Adrenal gland (tissue), 12 donors: ENCODE results near the gene ZNF124. TPM values are rescaled to one million over a fixed set of nuclear protein-coding genes. Genes with fewer than 3 reads are reported as not detected.
"Not testable (repeated sequence)": the region's sequence is repeated elsewhere in the genome, so short reads cannot be mapped to it uniquely, and the experiment has no call there.

Experiments used
- DNase-seq, 7 donors: peaks; one replicate each; pipeline ENCODE4 v3.0.0-alpha.2; 2019 to 2020
- H3K27ac ChIP-seq, 5 donors: fragments of 200-600 bp; sonication (generic) in 4 of 5; 1 replicate in 3 of 5; 2 replicates in 2 of 5; pipeline versions ENCODE4 v1.5.1 to v1.8.0; 2016 to 2020; ENCODE audit warnings: mild to moderate bottlenecking in 1 of 5
- H3K27me3 ChIP-seq: fragments of 200-600 bp; 2 replicates; pipeline ENCODE4 v1.8.0; 2021
- H3K36me3 ChIP-seq, 2 donors: fragments of 200-600 bp; replicated peaks in 1 of 2; 1 replicate in 1 of 2; 2 replicates in 1 of 2; pipeline versions ENCODE4 v1.5.1 to v1.8.0; 2018 to 2022
- H3K4me1 ChIP-seq, 2 donors: fragments of 200-600 bp; replicated peaks in 1 of 2; 1 replicate in 1 of 2; 2 replicates in 1 of 2; pipeline versions ENCODE4 v1.5.1 to v1.8.0; 2018 to 2021
- H3K4me3 ChIP-seq, 4 donors: fragments of 200-600 bp; sonication (generic) in 3 of 4; one replicate each; pipeline ENCODE4 v1.5.1; 2016 to 2018
- H3K9me3 ChIP-seq, 3 donors: fragments of 200-600 bp; sonication (generic) in 1 of 3; replicated peaks in 1 of 3; 1 replicate in 2 of 3; 2 replicates in 1 of 3; pipeline versions ENCODE4 v1.5.1 to v1.8.0; 2016 to 2021
- CTCF ChIP-seq, 6 experiments: fragments of 450-650 bp in 4 of 6; fragments of 200-600 bp in 2 of 6; sonication (generic) in 1 of 6; IDR thresholded peaks; 1 replicate in 5 of 6; 2 replicates in 1 of 6; pipeline versions ENCODE4 v1.5.1 to v1.8.0; 2016 to 2021; ENCODE audit warnings: antibody characterized with exemption in 6 of 6, mild to moderate bottlenecking in 2 of 6, moderate library complexity in 1 of 6
- POLR2A ChIP-seq, 2 donors: fragments of 450-650 bp; IDR thresholded peaks; one replicate each; pipeline ENCODE4 v1.6.1; 2017; ENCODE audit warnings: antibody characterized with exemption in 2 of 2, mild to moderate bottlenecking in 2 of 2, moderate library complexity in 1 of 2
- WGBS, 4 donors: extraction: QIAGEN DNeasy Blood & Tissue Kit in 2 of 4; methylation state at CpG; one replicate each; pipeline versions ENCODE4 v1.1.5 to v1.1.7; 2013 to 2017; 5-methylcytosine and 5-hydroxymethylcytosine counted together
- intact Hi-C, 2 donors: fragments of 100-400 bp; cut with DNase I; formaldehyde crosslinking; loops; one replicate each; pipeline versions ENCODE4 v1.14.1 to v1.15.0; 2022 to 2023
- polyA plus RNA-seq, 3 donors: library from polyadenylated mRNA; stranded (reverse); fragments of 200-250 nt in 2 of 3; fragments of 350-450 nt in 1 of 3; fragmentation: Illumina TruSeq in 1 of 3; extraction: RNeasy Lipid Tissue Mini Kit (QIAGEN cat#74804) in 1 of 3; gene quantifications; one replicate each; pipeline ENCODE4 v1.2.3, GENCODE V29; 2013 to 2014
- total RNA-seq, 9 donors: library from RNA; depleted of rRNA in 4 of 9; stranded (reverse); fragments of >200 nt in 4 of 9; fragments of 120-200 nt in 1 of 9; fragmentation: NEBNext Ultra II Directional in 1 of 9; extraction: Animal tissue kit (Norgen Biotek cat#: 25700) in 1 of 9; gene quantifications; one replicate each; pipeline versions ENCODE4 v1.1.0 to v1.2.4, GENCODE V29; 2013 to 2023
- donor health status: healthy with polysubstance abuse.
- donor health status: Bipolar disorder and iron deficiency.
- donor health status: DM: yes; HTN: yes; CAD: no.
- donor health status: DM: no; HTN: no; CAD: no.
- donor health status: DM: no; HTN: no; CAD: no.
- donor health status: DM: yes; HTN: yes; CAD: no.

ZNF124 gene
- total and polyA plus RNA-seq, 12 donors, result 0.97 to 24.8 (median 12.5) TPM

DNA sequence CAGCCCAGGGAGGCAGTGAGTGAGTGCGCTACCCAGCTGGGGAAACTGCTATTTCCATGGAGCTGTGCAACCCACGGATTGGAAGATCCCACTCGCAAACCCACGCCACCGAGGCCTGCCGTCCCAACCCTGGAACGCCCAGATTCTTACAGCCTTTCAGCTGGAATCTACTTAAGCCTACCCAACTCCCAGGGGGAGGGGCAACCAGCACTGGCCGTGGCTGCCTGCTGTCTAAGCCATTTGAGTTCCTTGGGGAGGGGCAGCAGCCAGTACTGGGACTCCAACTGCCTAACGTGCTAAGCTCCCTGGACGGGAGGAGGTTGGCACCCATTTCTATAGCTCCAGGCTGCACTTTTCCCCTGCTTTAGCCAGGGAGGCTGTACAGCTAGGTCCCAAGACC lies 40.6 kb downstream of the ZNF124 start:
- no peak for TF ChIP-seq CTCF (IDR thresholded peaks at IDR 0.05)
- TF ChIP-seq POLR2A (IDR thresholded peaks at IDR 0.05), result no peak
- H3K9me3 ChIP-seq, result peaks cover 0 to 13% (median 0%) of the 10 kb centered on the region in 3 donors

DNA sequence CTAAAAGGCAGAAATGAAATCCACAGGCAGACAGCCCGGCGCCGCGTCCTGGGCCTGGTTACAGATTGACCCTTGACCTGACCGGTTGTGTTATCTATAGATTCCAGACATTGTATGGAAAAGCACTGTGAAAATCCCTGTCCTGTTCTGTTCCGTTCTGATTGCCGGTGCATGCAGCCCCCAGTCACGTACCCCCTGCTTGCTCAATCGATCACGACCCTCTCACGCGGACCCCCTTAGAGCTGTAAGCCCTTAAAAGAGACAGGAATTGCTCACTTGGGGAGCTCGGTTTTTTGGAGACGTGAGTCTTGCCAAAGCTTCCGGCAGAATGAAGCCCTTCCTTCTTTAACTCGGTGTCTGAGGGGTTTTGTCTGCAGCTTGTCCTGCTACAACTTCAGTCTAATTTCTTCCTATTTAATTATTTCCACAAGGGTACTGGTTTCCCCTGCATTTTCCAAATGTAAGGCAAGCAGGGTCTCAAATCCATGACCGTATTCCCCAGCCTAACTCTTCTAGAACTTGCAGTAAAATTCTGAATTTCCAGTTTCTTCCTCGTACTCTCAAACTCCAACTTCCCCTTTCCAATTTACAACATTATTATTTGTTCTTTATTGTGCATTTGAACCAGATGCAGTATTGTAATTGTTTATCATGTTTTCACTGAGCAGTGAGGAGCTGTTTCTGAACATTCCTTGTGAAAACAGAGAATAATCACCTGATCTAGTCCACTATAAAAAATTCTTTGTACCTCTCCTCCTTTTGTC lies 44.1 kb downstream of the ZNF124 start:
- 54 to 90% (median 58%) methylated on average over 9 to 12 of the region's 18 CpGs for WGBS, 4 donors
- DNase-seq, intact Hi-C loops, H3K4me1 ChIP-seq, H3K36me3 ChIP-seq, H3K9me3 ChIP-seq, H3K27me3 ChIP-seq: not testable (repeated sequence)
- H3K27ac ChIP-seq, result peak overlapping the region in 1 of 5 donors; percentile 49
- H3K4me3 ChIP-seq, result peak overlapping the region in 1 of 4 donors; percentile 42

More for the DNA sequence above, 40.6 kb downstream of the ZNF124 start:
- no peaks in the 10 kb centered on the region for H3K27me3 ChIP-seq
- 89 to 97% (median 97%) methylated on average over 7 to 10 of the region's 10 CpGs for WGBS, 4 donors
- no peak for DNase-seq
- intact Hi-C loops, result no loop called here
- H3K27ac ChIP-seq, result no peak overlapping the region
- no peak overlapping the region for H3K4me3 ChIP-seq
- no peaks in the 10 kb centered on the region for H3K36me3 ChIP-seq
- no peaks in the 10 kb centered on the region for H3K4me1 ChIP-seq

- intact Hi-C loops, H3K36me3 ChIP-seq, H3K4me1 ChIP-seq, H3K27me3 ChIP-seq, DNase-seq, H3K27ac ChIP-seq, H3K9me3 ChIP-seq, H3K4me3 ChIP-seq: not testable (repeated sequence)
- no CpG with 5 or more reads among the region's 46 CpGs for WGBS, 4 donors
Measured at GRCh38 chr1:247126601-247127000, 45.2 kb downstream of the ZNF124 start.

DNA sequence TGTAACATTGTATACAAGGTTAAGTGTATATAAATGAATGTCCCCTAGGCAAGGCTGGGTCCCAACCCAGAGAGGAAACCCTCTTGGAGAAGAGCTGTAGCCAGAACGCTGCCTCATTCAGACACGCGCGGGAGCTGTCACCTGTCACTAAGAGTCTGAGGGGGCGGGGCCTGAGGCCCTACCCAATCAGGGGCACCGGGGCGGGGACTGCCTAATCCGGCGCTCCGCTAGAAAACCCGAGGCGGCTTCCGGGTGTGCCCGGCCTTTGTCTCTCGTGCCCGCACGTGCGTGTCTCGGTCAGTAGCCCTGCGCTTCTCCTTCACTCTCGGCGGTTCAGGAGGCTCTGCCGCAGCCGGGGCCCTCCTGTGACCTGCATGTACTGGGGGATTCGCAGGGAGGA lies 45.7 kb downstream of the ZNF124 start:
- H3K4me3 ChIP-seq, H3K36me3 ChIP-seq, intact Hi-C loops, H3K27ac ChIP-seq, DNase-seq, H3K27me3 ChIP-seq, H3K9me3 ChIP-seq, H3K4me1 ChIP-seq: not testable (repeated sequence)
- WGBS, 4 donors, result no CpG with 5 or more reads among the region's 25 CpGs

- intact Hi-C loops, result no loop called here
- Histone ChIP-seq H3K4me3 (no peak overlapping the region), H3K4me1 (no peaks in the 10 kb centered on the region), H3K27ac (no peak overlapping the region), H3K9me3 (no peaks in the 10 kb centered on the region), H3K27me3 (no peaks in the 10 kb centered on the region), H3K36me3 (no peaks in the 10 kb centered on the region)
- no peak for DNase-seq
- WGBS, 4 donors, result 66 to 70% (median 69%) methylated on average over 6 of the region's 6 CpGs
- no peak for TF ChIP-seq CTCF (IDR thresholded peaks at IDR 0.05)
- no peak for TF ChIP-seq POLR2A (IDR thresholded peaks at IDR 0.05)
Measured at GRCh38 chr1:247121382-247121781, 50.4 kb downstream of the ZNF124 start.

GRCh38 chr1:247120408-247120668 lies 51.5 kb downstream of the ZNF124 start:
- H3K4me3 ChIP-seq, H3K4me1 ChIP-seq, intact Hi-C loops, H3K27me3 ChIP-seq, H3K27ac ChIP-seq, H3K36me3 ChIP-seq, H3K9me3 ChIP-seq, DNase-seq: not testable (repeated sequence)
- WGBS, 4 donors, result 82 to 96% (median 89%) methylated on average over 3 to 4 of the region's 4 CpGs
